Keratinocyte (primary cell): Measurements from ENCODE around the gene RBMS3. TPM values are rescaled to one million over a fixed set of nuclear protein-coding genes. Genes with fewer than 3 reads are reported as not detected.

Source experiments
- DNase-seq: peaks from one replicate; pipeline ENCODE4 v3.0.0-alpha.2; 2011; ENCODE audit warnings: low read depth, missing footprints, low spot score
- FAIRE-seq: peaks from 2 replicates; lab custom pipeline; 2011; peaks lifted over from hg19 to GRCh38; lab: Jason Lieb, UNC
- H2AFZ ChIP-seq: 2 replicates; pipeline ENCODE4 v1.6.0; 2012; ENCODE audit warnings: low read length, control low read depth, inconsistent platforms; ENCODE audit not compliant: control insufficient read depth
- H3K27ac ChIP-seq: 2 replicates; pipeline ENCODE4 v1.5.1; 2011; ENCODE audit warnings: low read length; ENCODE audit not compliant: control insufficient read depth, insufficient read depth
- H3K27me3 ChIP-seq: 3 replicates; pipeline ENCODE4 v1.6.0; 2011; ENCODE audit warnings: low read length; ENCODE audit not compliant: control insufficient read depth, insufficient read depth; ENCODE audit errors: extremely low read depth
- H3K36me3 ChIP-seq, 2 experiments: 2 replicates in 1 of 2; 3 replicates in 1 of 2; pipeline ENCODE4 v1.5.1; 2011; ENCODE audit warnings: low read length in 2 of 2, mild to moderate bottlenecking in 1 of 2; ENCODE audit not compliant: control insufficient read depth in 2 of 2, insufficient read depth in 2 of 2; ENCODE audit errors: extremely low read depth in 1 of 2
- H3K4me1 ChIP-seq: 3 replicates; pipeline ENCODE4 v1.5.1; 2011; ENCODE audit warnings: low read length; ENCODE audit not compliant: control insufficient read depth, insufficient read depth; ENCODE audit errors: extremely low read depth
- H3K4me2 ChIP-seq: 3 replicates; pipeline ENCODE4 v1.6.0; 2011; ENCODE audit warnings: low read depth, low read length; ENCODE audit not compliant: control insufficient read depth, insufficient read depth; ENCODE audit errors: extremely low read depth
- H3K4me3 ChIP-seq, 3 experiments: fragments of 200-600 bp in 1 of 3; sonication (generic) in 1 of 3; 2 replicates in 2 of 3; 3 replicates in 1 of 3; pipeline ENCODE4 v1.5.1; 2011 to 2016; ENCODE audit warnings: low read length in 3 of 3, mild to moderate bottlenecking in 3 of 3, control low read depth in 2 of 3, inconsistent platforms in 1 of 3, low read depth in 1 of 3, mixed read lengths in 1 of 3, mixed run types in 1 of 3, moderate library complexity in 1 of 3; ENCODE audit not compliant: control insufficient read depth in 2 of 3, insufficient read depth in 2 of 3; ENCODE audit errors: extremely low read depth in 1 of 3
- H3K79me2 ChIP-seq: 2 replicates; pipeline ENCODE4 v1.6.0; 2012; ENCODE audit warnings: low read length; ENCODE audit not compliant: control insufficient read depth, insufficient read depth
- H3K9ac ChIP-seq: 3 replicates; pipeline ENCODE4 v1.6.0; 2011; ENCODE audit warnings: low read length; ENCODE audit not compliant: control insufficient read depth, insufficient read depth; ENCODE audit errors: extremely low read depth
- H3K9me1 ChIP-seq: 3 replicates; pipeline ENCODE4 v1.6.0; 2011; ENCODE audit warnings: low read length; ENCODE audit not compliant: control insufficient read depth, insufficient read depth; ENCODE audit errors: extremely low read depth
- H3K9me3 ChIP-seq: 2 replicates; pipeline ENCODE4 v1.5.1; 2012; ENCODE audit warnings: low read depth, low read length; ENCODE audit not compliant: control insufficient read depth
- H4K20me1 ChIP-seq: 3 replicates; pipeline ENCODE4 v1.6.0; 2011; ENCODE audit warnings: low read length; ENCODE audit not compliant: control insufficient read depth, insufficient read depth; ENCODE audit errors: extremely low read depth
- EZH2 ChIP-seq: IDR thresholded peaks from one replicate; pipeline ENCODE4 v1.6.1; 2012; ENCODE audit warnings: inconsistent platforms, mild to moderate bottlenecking, low read length, moderate library complexity
- dilution Hi-C: fragments of 300-500 bp; cut with MboI; formaldehyde crosslinking; loops from one replicate; pipeline ENCODE4 v1.7.0; 2020; ENCODE audit warnings: low sequenced_read_pairs; ENCODE audit not compliant: extremely low pct_ligation_motif_present
- polyA plus RNA-seq, 5 experiments: library from polyadenylated mRNA; depleted of rRNA in 3 of 5; stranded (reverse) in 3 of 5; stranded (forward) in 1 of 5; unstranded in 1 of 5; fragments of >200 nt; gene quantifications; 1 replicate in 1 of 5; 2 replicates in 3 of 5; 3 replicates in 1 of 5; pipeline versions ENCODE4 v1.2.1 to v1.2.3, GENCODE V29; 2011 to 2012; ENCODE audit warnings: missing spikeins in 2 of 5, low read depth in 1 of 5, low replicate concordance in 1 of 5
- TF ChIP-seq, protein P1 (sequence below), 3 experiments: IDR thresholded peaks in 1 of 3; conservative IDR thresholded peaks in 1 of 3; optimal IDR thresholded peaks in 1 of 3; 2 replicates in 2 of 3; 3 replicates in 1 of 3; pipeline versions ENCODE3 to v1.5.1; 2011; ENCODE audit warnings: low read length in 3 of 3, mild to moderate bottlenecking in 3 of 3, moderate library complexity in 2 of 3, control low read depth in 1 of 3, inconsistent platforms in 1 of 3; ENCODE audit not compliant: insufficient read depth in 2 of 3; ENCODE audit errors: extremely low read depth in 1 of 3

Gene RBMS3
- polyA plus RNA-seq, 1 donor (not counting 4 experiments of a cell fraction or from before 2014, with no cell fraction given), result 2.3 TPM

DNA sequence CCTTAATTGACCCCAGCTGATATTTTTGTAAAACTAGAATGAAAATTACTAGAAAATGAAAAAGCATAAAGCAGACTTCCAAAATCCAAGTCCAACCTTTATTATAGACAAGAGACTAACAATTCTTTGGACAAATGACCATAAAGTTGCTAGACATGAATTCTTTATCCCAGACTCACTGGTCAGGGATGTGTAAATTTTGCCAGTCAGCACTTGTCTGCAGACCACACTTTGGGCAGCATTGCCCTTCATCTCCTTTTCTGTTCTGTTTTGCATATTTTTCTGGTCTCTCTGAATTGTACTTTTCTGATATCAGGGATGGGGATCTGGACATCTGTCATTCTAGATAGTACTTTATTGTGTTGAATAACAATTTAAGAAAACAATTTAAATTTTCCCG is 10.1 kb upstream of the RBMS3 start:
- no peaks in the 10 kb centered on the region for H3K36me3 ChIP-seq
- H2AFZ ChIP-seq, result no peak overlapping the region
- no peaks in the 10 kb centered on the region for H3K9me1 ChIP-seq
- H3K9me3 ChIP-seq, result no peaks in the 10 kb centered on the region
- no peak overlapping the region for H3K27ac ChIP-seq
- dilution Hi-C loops, result no loop called here
- H3K4me2 ChIP-seq, result no peak overlapping the region
- FAIRE-seq (no peak), DNase-seq (no peak)
- TF ChIP-seq, protein P1, sequence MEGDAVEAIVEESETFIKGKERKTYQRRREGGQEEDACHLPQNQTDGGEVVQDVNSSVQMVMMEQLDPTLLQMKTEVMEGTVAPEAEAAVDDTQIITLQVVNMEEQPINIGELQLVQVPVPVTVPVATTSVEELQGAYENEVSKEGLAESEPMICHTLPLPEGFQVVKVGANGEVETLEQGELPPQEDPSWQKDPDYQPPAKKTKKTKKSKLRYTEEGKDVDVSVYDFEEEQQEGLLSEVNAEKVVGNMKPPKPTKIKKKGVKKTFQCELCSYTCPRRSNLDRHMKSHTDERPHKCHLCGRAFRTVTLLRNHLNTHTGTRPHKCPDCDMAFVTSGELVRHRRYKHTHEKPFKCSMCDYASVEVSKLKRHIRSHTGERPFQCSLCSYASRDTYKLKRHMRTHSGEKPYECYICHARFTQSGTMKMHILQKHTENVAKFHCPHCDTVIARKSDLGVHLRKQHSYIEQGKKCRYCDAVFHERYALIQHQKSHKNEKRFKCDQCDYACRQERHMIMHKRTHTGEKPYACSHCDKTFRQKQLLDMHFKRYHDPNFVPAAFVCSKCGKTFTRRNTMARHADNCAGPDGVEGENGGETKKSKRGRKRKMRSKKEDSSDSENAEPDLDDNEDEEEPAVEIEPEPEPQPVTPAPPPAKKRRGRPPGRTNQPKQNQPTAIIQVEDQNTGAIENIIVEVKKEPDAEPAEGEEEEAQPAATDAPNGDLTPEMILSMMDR (optimal IDR thresholded peaks at IDR 0.05 in 1 of 3, IDR thresholded peaks at IDR 0.05 in 1 of 3, conservative IDR thresholded peaks at IDR 0.05 in 1 of 3; ENCODE audit: extremely low read depth in 1 of 3, insufficient read depth in 2 of 3, low read length in 3 of 3), result no peak
- no peak for TF ChIP-seq EZH2
- no peaks in the 10 kb centered on the region for H3K4me1 ChIP-seq
- H3K79me2 ChIP-seq, result no peaks in the 10 kb centered on the region
- no peaks in the 10 kb centered on the region for H4K20me1 ChIP-seq
- no peak overlapping the region for H3K4me3 ChIP-seq
- H3K27me3 ChIP-seq, result no peaks in the 10 kb centered on the region
- H3K9ac ChIP-seq, result no peak overlapping the region

DNA sequence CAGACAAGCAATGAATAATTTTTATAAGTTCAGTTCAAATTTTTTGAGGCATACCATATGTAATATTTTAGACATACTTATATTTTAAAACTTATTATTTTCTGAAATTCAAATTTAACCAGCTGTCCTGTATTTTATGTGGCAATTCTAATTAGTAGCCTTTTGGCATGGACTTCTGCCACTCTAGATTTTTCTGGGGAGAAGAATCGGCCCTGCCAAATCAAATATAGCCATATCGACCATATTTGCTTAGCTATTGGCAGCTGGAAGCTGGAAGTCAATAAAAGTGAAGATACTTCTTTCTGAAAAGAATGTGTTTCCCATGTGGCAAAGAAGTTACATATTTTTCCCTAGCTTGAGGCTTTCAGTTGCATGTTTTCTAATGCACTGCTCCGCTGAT is 9.4 kb upstream of the RBMS3 start:
- TF ChIP-seq EZH2, result no peak
- TF ChIP-seq, protein P1 (optimal IDR thresholded peaks at IDR 0.05 in 1 of 3, IDR thresholded peaks at IDR 0.05 in 1 of 3, conservative IDR thresholded peaks at IDR 0.05 in 1 of 3; ENCODE audit: extremely low read depth in 1 of 3, insufficient read depth in 2 of 3, low read length in 3 of 3), result no peak
- dilution Hi-C loops, result no loop called here
- Histone ChIP-seq H3K4me1 (no peaks in the 10 kb centered on the region), H3K9ac (no peak overlapping the region), H3K36me3 (no peaks in the 10 kb centered on the region), H2AFZ (no peak overlapping the region), H3K27ac (no peak overlapping the region), H3K9me1 (no peaks in the 10 kb centered on the region), H4K20me1 (no peaks in the 10 kb centered on the region), H3K9me3 (no peaks in the 10 kb centered on the region), H3K79me2 (no peaks in the 10 kb centered on the region), H3K4me2 (no peak overlapping the region), H3K27me3 (no peaks in the 10 kb centered on the region), H3K4me3 (no peak overlapping the region)
- DNase-seq (no peak), FAIRE-seq (no peak)
